ENCODE data around the gene EDA2R.

EDA2R gene

DNA sequence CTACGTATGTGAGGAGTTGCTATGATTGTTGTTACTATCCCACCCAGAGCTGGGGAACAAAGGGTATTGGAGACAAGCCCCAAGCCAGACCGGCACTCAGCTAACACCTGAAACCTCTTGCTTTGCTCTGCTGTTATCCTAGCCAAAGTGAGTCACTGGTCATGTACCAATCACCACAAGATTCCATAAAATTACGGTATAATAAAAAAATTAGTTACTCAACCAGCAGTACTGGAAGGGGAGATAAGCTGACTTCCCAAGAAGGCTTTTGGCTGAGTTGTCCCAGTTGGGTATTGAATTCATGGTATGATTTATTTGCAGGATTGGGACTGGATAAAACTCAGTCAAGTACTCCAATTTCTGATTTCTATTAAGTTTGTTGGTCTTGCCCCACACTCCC, 5.3 kb downstream of the EDA2R start:
- no peak for TF ChIP-seq CTCF (IDR thresholded peaks at IDR 0.05; ENCODE audit: insufficient read depth, low read length, missing control alignments)
- no peak for DNase-seq (ENCODE audit: low read depth, low spot score)

GRCh38 chrX:66632981-66633380, 5.9 kb downstream of the EDA2R start:
- no peak for TF ChIP-seq CTCF (IDR thresholded peaks at IDR 0.05; ENCODE audit: insufficient read depth, low read length, missing control alignments)
- POLR2A ChIA-PET, result interaction anchor here (1.0 kb wide), 1 partner anchor 30 kb away, joined by 3 read pairs; no protein-coding TSS in a partner anchor
- no peak for DNase-seq (ENCODE audit: low read depth, low spot score)
- CTCF ChIA-PET, result no interaction called here
- no peak overlapping the region for H3K4me3 ChIP-seq (ENCODE audit: low read depth, low read length)

More for the DNA sequence above, 5.3 kb downstream of the EDA2R start:
- no peak overlapping the region for H3K4me3 ChIP-seq (ENCODE audit: low read depth, low read length)
- ChIA-PET CTCF (no interaction called here), POLR2A (no interaction called here)

GRCh38 chrX:66632473-66632872, 6.4 kb downstream of the EDA2R start:
- no peak overlapping the region for H3K4me3 ChIP-seq (ENCODE audit: low read depth, low read length)
- ChIA-PET POLR2A (interaction anchor here (1.0 kb wide), 1 partner anchor 30 kb away, joined by 3 read pairs; no protein-coding TSS in a partner anchor), CTCF (no interaction called here)
- no peak for TF ChIP-seq CTCF (IDR thresholded peaks at IDR 0.05; ENCODE audit: insufficient read depth, low read length, missing control alignments)
- no peak for DNase-seq (ENCODE audit: low read depth, low spot score)

DNA sequence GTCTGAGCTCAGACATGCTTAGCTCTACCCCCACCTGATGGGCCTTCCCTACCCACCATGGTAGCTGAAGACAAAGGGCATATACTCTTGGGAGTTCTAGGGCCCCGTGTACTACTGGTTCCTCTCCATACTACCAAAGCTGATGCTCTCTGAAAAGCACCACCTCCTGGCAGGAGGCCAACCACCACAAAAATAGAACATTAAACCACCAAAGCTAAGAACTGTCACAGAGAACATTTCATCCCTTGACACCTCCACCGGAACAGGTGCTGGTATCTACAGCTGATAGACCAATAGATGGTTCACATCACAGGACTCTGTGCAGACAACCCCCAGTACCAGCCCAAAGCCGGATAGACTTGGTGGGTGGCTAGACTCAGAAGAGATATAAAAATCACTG, 13.4 kb downstream of the EDA2R start:
- CTCF ChIA-PET, result interaction anchor here (1.5 kb wide), 1 partner anchor 103 kb away, joined by 6 read pairs; no protein-coding TSS in a partner anchor
- H3K4me3 ChIP-seq (ENCODE audit: low read depth, low read length), result no peak overlapping the region
- DNase-seq (ENCODE audit: low read depth, low spot score), result no peak
- TF ChIP-seq CTCF (IDR thresholded peaks at IDR 0.05; ENCODE audit: insufficient read depth, low read length, missing control alignments), result no peak
- POLR2A ChIA-PET, result no interaction called here

GRCh38 chrX:66622209-66622608, 16.7 kb downstream of the EDA2R start:
- H3K4me3 ChIP-seq (ENCODE audit: low read depth, low read length), result no peak overlapping the region
- DNase-seq (ENCODE audit: low read depth, low spot score), result no peak
- ChIA-PET POLR2A (interaction anchor here (0.8 kb wide), 1 partner anchor 17 kb away, joined by 3 read pairs; the partner anchor contains the start of gene EDA2R), CTCF (interaction anchor here (0.6 to 0.9 kb wide), 2 partner anchors 106 to 109 kb away, joined by 3 read pairs; no protein-coding TSS in a partner anchor)
- TF ChIP-seq CTCF (IDR thresholded peaks at IDR 0.05; ENCODE audit: insufficient read depth, low read length, missing control alignments), result no peak

DNA sequence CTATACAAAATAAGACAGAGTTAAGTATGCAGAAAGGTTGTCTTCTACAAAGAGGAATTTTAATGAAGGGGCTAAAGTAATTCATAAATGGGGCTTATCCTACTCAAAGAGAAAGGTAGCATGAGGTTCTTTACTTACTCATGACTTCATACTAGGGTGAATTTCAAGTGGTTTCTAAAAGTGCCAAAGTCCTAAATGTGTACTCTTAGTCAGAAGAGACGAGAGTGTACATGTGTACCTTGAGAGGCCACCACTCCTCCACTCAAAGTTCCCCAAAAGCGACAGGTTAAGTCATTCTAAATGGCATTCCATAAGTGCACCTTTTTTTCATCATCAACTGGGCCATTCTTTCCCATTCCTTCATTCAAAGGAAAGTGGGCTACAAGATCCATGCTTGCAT, 21.9 kb downstream of the EDA2R start:
- no peak for DNase-seq (ENCODE audit: low read depth, low spot score)
- CTCF ChIA-PET, result interaction anchor here (1.6 kb wide), 1 partner anchor 1529 kb away, joined by 3 read pairs; no protein-coding TSS in a partner anchor
- POLR2A ChIA-PET, result no interaction called here

More for the DNA sequence above, 21.9 kb downstream of the EDA2R start:
- H3K4me3 ChIP-seq (ENCODE audit: low read depth, low read length), result no peak overlapping the region
- no peak for TF ChIP-seq CTCF (IDR thresholded peaks at IDR 0.05; ENCODE audit: insufficient read depth, low read length, missing control alignments)
